Stimulated activated CD8-positive, alpha-beta memory T cell treated with anti-CD3 and anti-CD28 coated beads, Interleukin-2, amount 100 ng/mL, for 1 hour (primary cell): ENCODE data around the gene MEGF11.

ENCODE experiments used
- DNase-seq, 2 donors: peaks; one replicate each; pipeline ENCODE4 v3.0.0-alpha.2; 2020; ENCODE audit warnings: low read depth in 2 of 2

MEGF11 gene

DNA sequence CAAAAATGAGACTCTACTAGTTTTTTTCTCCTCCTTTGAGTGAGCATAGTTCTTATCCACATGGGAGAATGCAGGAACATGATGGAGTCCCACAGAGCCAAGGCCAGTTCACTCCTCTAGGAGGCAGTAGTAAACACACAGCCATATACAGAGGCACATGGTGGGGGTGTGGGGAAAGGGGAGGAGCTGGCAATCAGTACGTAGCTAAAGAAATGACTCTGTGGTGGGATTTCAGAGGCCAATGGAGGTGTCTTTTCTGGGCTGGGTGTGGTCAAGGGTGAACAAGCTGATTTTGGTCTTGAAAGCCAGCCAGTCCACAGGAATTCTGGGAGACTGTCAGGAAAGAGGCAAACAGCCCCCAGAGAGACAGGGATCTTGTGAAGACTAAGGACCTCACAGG, 390.9 kb downstream of the MEGF11 start:
- DNase-seq, result peak in 1 of 2 donors; percentile 9

DNA sequence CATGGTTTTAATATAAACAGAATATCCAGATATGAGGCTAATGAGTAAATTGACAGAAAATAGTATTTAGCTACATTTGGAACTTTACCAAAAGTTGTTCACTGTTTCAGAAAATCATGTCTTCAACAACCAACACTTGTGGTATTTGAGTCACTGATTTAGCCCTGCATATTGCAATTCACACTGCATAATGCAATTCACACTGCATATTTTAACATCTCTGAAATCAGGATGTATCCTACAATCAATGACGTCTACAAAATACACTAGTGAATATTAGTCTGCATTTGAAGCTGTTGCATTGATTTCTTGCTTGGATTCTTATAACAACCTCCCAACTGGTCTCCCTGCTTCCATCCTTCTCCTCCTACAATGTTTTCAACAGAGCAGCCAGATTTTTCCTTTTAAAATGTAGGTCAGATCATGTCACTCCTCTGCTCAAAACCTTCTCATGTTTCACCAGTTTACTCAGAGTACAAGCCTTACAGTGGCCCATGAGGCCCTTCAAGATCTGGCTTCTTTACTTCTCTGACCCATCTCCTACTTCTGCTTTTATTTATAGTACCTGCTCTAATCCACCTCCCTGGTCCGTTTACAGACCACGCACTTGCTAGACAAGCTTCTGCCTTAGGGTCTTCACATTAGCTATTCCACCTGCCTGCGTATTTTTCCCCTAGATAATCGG, 395.7 kb downstream of the MEGF11 start:
- no peak for DNase-seq

DNA sequence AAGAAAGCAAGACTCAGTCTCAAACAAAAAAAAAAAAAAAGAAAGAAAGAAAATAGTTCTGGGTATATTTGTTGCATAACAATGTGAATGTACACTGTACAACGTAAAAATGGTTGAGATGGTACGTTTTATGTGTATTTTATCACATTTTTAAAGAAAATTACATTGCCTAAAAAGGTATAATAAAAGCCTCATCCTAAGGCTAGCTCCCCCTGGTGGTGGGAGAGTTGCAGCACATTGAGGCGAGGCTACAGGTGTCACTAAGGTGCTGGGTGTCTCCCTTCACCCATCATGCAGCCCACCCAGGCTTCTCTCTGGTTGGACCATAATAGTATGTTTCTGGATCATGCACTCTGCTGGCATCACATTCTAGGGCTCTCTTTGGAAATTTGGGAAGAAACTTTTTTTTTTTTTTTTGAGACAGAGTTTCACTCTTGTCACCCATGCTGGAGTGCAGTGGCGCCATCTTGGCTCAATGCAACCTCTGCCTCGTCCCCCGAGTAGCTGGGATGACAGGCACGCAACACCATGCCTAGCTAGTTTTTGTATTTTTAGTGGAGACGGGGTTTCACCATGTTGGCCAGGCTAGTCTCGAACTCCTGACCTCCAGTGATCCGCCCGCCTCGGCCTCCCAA, 396.6 kb downstream of the MEGF11 start:
- DNase-seq, result peak; percentile 56 to 74

GRCh38 chr15:65851981-65852380, 401.6 kb downstream of the MEGF11 start:
- DNase-seq, result no peak

DNA sequence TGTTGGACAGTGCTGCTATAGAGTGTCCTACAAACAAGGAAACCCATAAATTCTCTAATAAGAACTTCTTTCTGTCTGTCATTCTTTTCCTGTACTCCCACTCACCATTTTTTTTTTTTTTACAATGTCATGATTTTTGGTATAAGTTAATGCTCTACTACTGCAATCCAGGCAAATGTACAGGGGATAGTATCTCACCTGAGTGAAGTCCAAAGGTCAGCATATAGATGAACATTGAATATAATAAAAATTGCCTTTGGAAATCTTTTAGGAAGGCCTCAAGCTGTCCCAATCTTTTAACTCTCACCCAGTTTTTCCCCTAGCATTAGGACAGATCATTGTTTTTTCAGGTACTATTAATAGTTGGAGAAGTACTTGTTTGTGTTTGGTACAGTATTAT, 405.6 kb downstream of the MEGF11 start:
- DNase-seq, result no peak

GRCh38 chr15:65845826-65846519, 407.6 kb downstream of the MEGF11 start:
- DNase-seq, result no peak
